H7 (cell line): ENCODE results near the gene PERM1. TPM values are rescaled to one million over a fixed set of nuclear protein-coding genes. Genes with fewer than 3 reads are reported as not detected.

Experiments used
- DNase-seq: peaks from one replicate; pipeline ENCODE4 v3.0.0; 2012
- H3K27me3 ChIP-seq: 2 replicates; pipeline ENCODE4 v1.6.0; 2011; ENCODE audit warnings: mild to moderate bottlenecking, low read length; ENCODE audit not compliant: control insufficient read depth, insufficient read depth
- H3K36me3 ChIP-seq: replicated peaks from 2 replicates; pipeline ENCODE4 v1.5.1; 2011; ENCODE audit warnings: low read length; ENCODE audit not compliant: control insufficient read depth, insufficient read depth
- H3K4me3 ChIP-seq: 2 replicates; pipeline ENCODE4 v1.5.1; 2011; ENCODE audit warnings: low read depth, mild to moderate bottlenecking, control low read depth, low read length, moderate library complexity; ENCODE audit not compliant: insufficient read depth
- total RNA-seq: library from RNA; depleted of rRNA; stranded (reverse); fragments of >200 nt; shearing (Covaris generic); gene quantifications from 2 replicates; pipeline ENCODE4 v1.2.3, GENCODE V29; 2014

The PERM1 gene
- total RNA-seq, 1 experiment from 2014 or later = not detected

DNA sequence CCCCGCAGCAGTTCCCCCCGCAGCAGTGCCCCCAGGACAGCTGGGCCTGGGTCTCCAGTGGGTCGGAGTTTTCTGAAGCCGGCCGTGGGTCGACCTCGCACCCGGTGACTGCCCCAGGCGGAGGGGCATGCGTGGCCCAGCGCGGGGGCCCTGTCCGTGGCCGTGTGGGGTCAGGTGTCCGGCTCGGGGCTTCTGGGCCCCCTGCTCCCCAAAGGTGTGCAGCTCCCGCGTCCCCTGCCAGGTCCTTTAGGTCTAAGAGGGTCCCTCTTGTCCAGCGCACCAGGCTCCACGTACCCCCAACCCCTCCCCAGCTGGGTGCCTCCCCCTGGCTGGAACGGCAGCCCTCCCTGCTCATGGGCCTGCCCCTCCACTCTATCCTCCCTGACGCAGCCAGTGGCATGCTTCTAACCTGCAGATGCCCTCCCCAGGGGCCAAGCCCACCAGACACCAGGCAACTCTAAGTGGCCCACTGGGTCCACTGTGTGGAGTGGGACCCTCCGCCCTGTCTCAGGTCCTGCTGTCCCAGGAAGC lies 23.9 kb upstream of the PERM1 start:
- DNase-seq = peak; percentile 55
- H3K36me3 ChIP-seq = no peaks in the 10 kb centered on the region
- H3K4me3 ChIP-seq = no peak overlapping the region
- peaks cover 24% of the 10 kb centered on the region for H3K27me3 ChIP-seq

DNA sequence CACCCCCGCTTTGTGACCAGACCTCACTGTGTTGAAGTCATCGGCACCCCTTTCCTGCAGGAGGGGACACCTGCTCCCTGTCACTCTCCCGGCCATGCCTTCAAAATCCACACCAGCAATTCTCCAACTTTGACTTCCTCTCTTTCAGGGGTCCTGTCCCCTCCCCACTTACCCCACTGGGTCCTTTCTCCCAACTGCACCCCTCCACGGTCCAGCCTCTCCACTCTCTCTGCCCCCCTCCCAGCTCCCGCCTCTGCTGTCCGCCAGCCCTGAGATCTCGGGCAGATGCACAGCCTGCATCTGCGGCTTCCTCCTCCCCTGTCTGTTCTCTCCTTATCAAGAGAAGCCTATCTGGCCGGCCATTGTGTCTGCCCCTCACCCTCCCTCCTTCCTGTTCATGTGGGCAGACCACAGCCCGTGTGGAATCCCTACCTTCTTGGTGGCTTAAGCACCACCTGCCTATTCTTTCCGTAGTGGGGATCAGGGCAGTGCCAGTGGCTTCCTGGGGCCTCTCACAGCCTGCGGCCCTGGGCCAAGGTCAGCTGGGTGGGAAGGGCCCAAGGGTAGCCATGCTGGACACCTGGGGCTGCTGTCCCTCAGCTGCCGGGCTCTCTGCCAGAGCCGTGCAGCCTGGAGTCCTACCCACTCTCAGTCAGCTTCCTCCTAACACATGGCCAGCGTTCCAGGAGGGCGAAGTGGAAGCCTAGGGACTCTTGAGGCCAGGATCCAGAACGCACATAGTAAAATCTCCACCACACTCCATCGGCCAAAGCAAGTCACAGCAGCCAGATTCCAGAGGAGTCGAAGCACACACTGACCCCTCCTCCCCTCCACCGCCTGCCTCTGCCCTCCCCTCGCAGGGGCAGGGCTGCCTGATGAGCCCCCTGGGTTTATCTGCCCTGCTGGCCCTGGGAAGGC lies 23.1 kb upstream of the PERM1 start:
- DNase-seq = peak; percentile 85
- peaks cover 30% of the 10 kb centered on the region for H3K27me3 ChIP-seq
- H3K4me3 ChIP-seq = no peak overlapping the region
- H3K36me3 ChIP-seq = no peaks in the 10 kb centered on the region

DNA sequence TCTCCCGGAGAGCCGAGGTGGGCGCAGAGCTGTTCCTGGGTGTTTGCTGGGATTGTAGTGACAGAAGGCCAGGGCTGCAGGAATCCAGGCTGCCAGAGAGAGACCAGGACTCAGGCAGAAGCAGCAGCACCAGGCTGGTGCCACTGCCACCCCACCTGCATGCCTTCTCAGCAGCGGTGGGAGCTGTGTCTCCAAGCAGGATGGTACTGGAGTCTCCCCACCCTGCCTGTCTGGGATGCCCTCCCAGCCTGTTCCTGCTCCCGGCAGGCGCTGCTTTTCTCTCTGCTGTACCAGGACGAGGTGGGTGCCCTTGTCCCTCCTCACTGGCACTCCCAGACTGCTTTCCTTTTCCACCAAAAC lies 22.5 kb upstream of the PERM1 start:
- no peak overlapping the region for H3K4me3 ChIP-seq
- H3K27me3 ChIP-seq = peaks cover 35% of the 10 kb centered on the region
- DNase-seq = no peak
- H3K36me3 ChIP-seq = no peaks in the 10 kb centered on the region

DNA sequence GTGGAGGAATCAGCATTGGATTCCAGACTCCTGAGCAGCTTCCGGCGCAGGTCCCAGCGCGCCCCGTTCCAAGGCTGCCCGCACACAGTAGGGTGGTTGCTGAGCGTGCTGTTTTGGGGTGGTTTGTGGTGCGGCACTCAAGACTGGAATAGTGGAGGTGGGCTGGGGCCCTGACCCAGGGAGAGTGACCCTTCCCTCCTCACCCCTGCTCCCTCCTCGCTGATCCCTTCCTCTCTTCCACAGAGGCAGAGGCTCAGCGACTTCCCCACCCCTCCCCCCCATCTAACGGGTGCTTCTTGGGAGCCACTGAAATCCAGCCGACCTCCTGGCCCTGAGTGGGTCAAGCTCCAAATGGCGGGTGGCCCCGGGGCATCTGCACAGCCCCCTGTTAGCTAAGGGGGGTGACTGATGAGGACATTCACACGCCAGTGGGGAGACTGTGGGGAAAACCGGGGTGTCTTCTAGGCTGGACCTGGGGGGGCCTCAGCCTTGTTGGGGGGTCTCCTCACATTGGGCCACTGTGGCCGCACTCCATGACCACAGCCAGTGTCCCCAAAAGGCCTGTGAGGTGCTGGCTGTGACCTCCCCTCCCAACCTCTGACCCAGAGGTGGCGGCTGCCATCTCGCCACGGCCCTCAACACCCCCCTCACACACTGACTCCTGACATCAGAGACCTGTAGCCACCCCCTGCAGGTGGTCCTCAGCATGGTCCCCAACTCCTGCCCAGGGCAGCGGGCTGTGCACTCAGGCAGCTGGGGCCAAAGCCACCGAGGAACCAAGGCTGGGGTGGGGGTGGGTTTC lies 21.9 kb upstream of the PERM1 start:
- DNase-seq = peak; percentile 67
- no peak overlapping the region for H3K4me3 ChIP-seq
- H3K36me3 ChIP-seq = no peaks in the 10 kb centered on the region
- H3K27me3 ChIP-seq = peaks cover 41% of the 10 kb centered on the region

DNA sequence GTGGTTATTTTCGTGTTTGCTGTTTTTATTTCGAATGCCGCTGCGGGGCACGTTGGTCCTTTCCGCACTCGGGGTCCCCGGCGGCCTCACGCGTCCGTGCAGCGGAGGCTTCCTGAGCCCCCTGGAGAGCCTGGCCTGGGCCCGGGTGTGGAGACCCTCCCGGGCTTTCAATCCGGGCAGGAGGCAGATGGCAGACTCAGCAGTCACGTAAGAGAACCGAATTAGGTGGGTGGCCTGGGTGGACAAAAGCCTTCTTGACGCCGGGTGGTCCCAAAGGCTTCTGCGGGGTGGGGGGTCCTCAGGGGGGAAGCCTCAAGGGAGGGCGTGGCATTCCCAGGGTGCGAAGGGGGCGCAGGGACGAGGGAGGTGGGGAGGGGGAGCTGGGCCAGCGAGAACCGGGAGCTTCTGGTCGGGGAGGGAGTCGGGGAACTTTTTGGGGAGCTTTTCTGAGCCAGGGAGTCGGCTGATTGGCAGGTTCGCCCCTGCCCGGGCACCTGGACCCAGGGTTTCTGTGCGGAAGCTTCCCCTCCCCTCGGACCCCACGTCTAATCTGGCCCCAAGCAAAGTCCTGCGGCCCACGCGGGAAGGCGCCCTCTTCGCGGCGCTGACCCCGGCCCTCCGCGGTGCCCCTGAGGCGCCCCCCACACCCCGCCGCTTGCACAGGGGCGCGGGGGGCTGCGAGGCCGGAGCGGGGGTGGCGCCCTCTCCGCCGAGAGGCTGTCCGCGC lies 19.3 kb upstream of the PERM1 start:
- peaks cover 62% of the 10 kb centered on the region for H3K27me3 ChIP-seq
- DNase-seq = peak; percentile 90
- no peaks in the 10 kb centered on the region for H3K36me3 ChIP-seq
- H3K4me3 ChIP-seq = peak overlapping the region; percentile 65

DNA sequence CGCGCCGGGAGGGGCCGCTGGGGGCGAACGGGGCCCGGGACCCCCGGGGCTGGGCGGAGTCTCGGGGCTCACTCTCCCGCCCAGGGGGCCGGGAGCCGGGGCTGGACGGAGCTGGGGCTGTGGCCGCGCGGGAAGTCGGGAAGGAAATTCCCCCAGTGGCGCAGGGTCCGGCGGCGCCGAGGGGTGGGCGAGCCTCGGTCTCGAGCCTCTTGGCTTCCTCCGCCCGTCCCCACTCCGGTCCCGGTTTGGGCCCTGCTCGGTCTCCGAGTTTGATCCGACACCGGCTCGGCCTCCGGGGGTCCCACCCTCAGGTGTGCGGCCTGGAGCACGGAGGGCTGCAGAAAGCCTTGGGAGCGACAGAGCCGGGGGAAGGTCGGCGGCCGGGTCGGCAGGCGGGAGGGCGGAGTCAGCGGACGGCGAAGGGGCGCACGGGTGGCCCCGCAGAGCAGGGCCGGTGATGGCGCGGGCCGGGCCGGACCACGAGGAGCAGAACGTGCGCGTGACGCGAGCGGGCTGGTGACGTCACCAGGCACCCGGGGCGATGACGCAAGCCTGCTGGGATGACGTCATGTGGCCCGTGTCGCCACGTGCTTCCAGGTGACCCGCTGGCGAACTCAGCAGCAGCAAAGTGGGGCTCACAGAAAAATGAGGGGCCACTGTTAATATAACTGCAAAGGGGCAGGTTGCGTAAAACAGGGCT lies 18.6 kb upstream of the PERM1 start:
- DNase-seq = peak; percentile 93
- peaks cover 67% of the 10 kb centered on the region for H3K27me3 ChIP-seq
- peak overlapping the region; percentile 65 for H3K4me3 ChIP-seq
- H3K36me3 ChIP-seq = no peaks in the 10 kb centered on the region

DNA sequence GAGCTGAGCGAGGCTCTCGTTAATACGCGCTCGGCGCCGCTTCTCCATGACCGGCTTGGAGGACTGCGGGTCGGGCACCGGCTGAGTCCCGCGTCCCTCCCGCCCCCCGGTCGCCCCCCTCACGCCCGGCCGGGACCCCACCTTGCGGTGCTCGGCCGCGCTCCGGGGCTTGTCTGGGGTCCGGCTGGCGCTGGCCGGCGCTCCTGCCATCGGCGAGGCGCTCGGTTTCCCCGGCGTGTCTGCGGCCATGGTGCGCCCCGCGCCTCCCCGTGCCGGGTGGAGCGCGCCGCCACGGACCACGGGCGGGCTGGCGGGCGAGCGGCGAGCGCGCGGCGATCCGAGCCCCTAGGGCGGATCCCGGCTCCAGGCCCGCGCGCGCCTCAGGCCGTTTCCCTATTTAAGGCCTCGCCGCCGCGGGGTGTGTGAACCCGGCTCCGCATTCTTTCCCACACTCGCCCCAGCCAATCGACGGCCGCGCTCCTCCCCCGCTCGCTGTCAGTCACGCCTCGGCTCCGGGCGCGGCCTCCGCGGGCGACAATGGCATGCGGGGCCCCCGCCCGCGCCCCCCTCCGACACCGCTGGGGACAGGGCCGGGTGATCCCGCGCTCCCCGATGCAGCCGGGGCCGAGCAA lies 17.9 kb upstream of the PERM1 start, which contains the start of gene HES4:
TSS of gene HES4 (minus strand) at position 373 of the 632 bp plus-strand sequence. CDS start at position 249, 124 bp downstream.
- peak; percentile 98 for DNase-seq
- H3K36me3 ChIP-seq = no peaks in the 10 kb centered on the region
- H3K4me3 ChIP-seq = peak within 1 kb of the TSS; percentile 65
- peaks cover 64% of the 10 kb centered on the region for H3K27me3 ChIP-seq

DNA sequence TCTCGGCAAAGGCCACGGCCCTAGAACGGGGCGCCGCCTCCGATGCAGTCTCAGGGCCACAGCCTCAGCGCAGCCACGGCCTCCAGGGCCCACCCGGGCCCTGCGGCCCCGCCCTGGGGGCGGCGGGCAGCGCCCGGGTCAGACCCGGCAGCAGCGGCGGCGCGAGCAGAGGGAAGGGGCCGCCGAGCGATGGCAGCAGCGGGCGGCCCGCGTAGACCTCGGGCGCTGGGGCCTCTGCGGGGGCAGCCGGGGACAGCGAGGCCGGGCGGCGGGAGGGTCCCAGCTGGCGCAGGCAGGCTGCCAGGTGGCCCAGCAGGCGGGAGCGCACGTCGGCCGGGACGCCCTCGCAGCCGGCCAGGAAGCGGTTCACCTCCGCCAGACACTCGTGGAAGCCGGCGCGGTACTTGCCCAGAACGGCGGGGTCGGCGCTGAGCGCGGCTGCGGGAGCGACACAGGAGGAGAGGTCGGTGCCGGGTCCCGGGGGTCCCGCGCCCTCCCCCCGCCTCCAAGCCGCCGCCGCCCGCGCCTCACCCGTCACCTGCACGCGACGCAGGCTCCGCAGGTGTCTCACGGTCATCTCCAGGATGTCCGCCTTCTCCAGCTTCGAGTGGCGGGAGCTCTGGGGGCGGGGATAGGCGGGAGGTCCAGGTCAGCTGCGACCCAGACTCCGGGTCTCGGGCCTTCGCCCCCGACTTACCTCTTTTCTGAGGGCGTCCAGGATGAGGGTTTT lies 17.3 kb upstream of the PERM1 start:
- Histone ChIP-seq H3K27me3 (peaks cover 62% of the 10 kb centered on the region), H3K36me3 (no peaks in the 10 kb centered on the region), H3K4me3 (peak overlapping the region; percentile 65)
- peak; percentile 88 for DNase-seq

DNA sequence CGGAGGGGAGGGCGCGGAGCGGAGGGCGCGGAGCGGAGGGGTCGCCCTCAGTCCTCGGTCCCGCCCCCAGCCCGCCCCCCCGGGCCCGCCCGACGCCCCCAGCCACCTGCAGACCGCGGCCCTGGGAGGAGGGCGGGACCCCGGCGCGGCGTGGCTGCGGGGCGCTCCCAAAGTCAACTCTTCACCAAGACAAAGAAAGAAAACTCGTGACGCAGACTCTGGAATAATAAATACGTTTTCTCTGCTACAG lies 16.8 kb upstream of the PERM1 start:
- H3K27me3 ChIP-seq = peaks cover 62% of the 10 kb centered on the region
- no peaks in the 10 kb centered on the region for H3K36me3 ChIP-seq
- peak overlapping the region; percentile 32 for H3K4me3 ChIP-seq
- DNase-seq = no peak

DNA sequence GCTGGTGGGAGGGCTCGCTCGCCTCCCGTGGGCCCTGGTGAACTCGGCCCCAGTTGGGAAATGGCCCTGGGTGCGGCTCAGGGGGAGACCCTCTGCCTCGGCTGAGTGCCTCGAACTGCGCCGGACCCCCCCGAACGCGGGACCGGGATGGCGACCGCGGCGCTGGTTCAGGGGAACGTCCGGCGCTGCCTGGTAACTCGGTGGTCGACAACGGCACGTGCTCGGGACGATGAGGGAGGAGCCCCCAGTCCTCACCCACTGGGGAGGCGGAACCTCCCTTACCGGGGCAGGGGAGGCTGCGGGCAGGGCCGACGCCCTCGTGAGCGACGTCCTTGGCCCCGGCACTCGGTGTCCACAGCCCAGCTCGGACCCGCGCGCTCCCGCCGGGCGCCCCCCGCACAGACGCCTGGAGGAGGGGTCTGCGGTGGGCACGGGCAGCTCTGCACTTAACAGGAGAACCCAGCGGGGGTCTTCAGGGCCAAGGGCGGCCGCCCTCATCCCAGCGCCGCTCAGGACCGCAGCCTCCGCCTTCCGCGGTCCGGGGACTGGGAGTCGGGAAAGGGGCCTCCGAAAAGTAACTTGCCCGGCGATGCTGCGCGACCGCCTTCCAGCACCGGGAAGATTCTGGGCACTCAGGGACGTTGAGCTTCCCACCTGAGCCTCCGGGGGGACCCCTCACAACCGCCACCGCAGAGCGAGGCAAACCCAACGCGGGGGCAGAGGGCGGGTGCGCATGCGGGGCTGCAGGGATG lies 16.3 kb upstream of the PERM1 start:
- Histone ChIP-seq H3K27me3 (peaks cover 60% of the 10 kb centered on the region), H3K36me3 (no peaks in the 10 kb centered on the region), H3K4me3 (peak overlapping the region; percentile 32)
- peak; percentile 88 for DNase-seq

DNA sequence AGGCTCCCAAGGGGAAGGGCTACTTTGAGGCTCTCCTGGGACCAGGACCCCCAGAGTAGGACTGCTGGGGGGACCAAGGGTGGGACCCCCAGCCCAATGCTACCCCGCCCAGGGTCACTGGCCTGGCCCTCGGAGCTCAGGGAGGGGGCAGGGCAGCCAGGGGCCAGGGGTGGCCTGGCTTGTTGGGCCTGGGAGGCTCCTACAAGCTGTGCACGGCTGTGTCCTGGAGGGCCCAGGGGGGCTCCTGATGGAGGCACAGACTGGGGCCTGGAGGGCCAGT lies 15.8 kb upstream of the PERM1 start:
- Histone ChIP-seq H3K36me3 (no peaks in the 10 kb centered on the region), H3K27me3 (peaks cover 62% of the 10 kb centered on the region), H3K4me3 (no peak overlapping the region)
- DNase-seq = peak; percentile 76

DNA sequence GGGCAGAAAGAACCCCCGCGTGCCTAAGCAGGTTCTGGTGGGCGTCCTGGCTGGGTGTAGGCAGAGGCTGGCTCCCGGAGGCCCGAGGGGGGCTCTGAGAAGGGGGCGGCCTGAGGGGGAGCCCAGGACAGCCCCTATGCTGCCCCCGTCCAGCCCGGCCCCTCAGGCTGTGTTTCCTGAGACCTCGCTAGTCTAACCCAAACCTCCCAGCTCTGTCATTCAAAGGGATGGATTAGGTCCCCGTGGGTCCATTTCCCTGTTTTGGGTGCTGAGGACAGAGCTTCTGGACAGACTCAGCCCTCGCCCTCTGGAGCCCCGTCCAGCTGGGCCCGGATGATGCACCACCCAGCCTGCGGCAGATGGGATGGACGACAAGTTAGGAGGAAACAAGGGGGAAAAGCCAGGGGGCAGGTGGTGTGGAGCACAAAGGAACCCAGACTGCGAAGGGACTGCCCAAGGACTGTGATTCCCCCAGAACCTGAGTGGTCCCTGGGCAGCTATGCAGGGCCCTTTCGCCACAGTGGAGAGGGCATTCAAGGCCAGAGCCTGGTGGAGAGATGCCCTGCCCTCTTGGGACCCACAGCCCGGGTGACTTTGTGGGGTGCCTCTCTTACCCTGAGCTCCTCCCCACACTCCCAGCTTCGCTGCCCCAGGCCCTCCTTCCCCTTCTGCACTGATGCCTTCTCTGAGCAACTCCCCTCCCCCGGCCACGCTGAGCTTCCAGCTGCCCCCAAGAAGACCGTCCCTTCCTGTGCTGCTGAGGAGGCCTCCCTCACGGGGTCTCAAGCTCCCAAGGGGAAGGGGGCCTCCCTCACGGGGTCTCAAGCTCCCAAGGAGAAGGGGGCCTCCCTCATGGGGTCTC lies 15.2 kb upstream of the PERM1 start:
- peak; percentile 72 for DNase-seq
- Histone ChIP-seq H3K36me3 (no peaks in the 10 kb centered on the region), H3K27me3 (peaks cover 61% of the 10 kb centered on the region), H3K4me3 (no peak overlapping the region)
